ENCODE measurements around the gene KRTAP3-2. TPM values are rescaled to one million over a fixed set of nuclear protein-coding genes. Genes with fewer than 3 reads are reported as not detected.
A peak's percentile ranks its signal among the peaks of the same experiment; 100 is the strongest.

KRTAP3-2 gene
- total RNA-seq, 1 experiment from 2014 or later: not detected

GRCh38 chr17:41013181-41013580 is 13.5 kb upstream of the KRTAP3-2 start:
- Histone ChIP-seq H4K20me1 (ENCODE audit: insufficient read depth) (no peaks in the 10 kb centered on the region), H3K4me1 (replicated peaks; ENCODE audit: insufficient read depth) (peaks cover 71% of the 10 kb centered on the region), H3K4me3 (no peak overlapping the region), H3K27me3 (ENCODE audit: insufficient read depth, low read depth) (no peaks in the 10 kb centered on the region), H3F3A (ENCODE audit: insufficient read depth, low read depth) (peaks cover 44% of the 10 kb centered on the region), H3K79me2 (ENCODE audit: low read depth) (no peaks in the 10 kb centered on the region), H3K9me3 (ENCODE audit: insufficient read depth, low read depth) (no peaks in the 10 kb centered on the region), H3K9me2 (ENCODE audit: insufficient read depth) (no peaks in the 10 kb centered on the region), H3K27ac (peak overlapping the region; percentile 85), H3K36me3 (ENCODE audit: low read depth) (no peaks in the 10 kb centered on the region), H3K4me2 (peak overlapping the region; percentile 15), H2AFZ (no peak overlapping the region)
- TF ChIP-seq EZH2 (IDR thresholded peaks at IDR 0.05; ENCODE audit: low read depth) (no peak), CTCF (conservative IDR thresholded peaks at IDR 0.05) (no peak)
- BruUV-seq (replicated peaks): no TSS peak
- DNase-seq: peak in 1 of 2 experiments; percentile 93
- intact Hi-C loops (cut with micrococcal nuclease; ENCODE audit: unreplicated experiment): no loop called here
- ChIA-PET CTCF (no interaction called here), POLR2A (ENCODE audit: unreplicated experiment) (no interaction called here)

- peak overlapping the region; percentile 85 for H3K27ac ChIP-seq
- ChIA-PET CTCF (no interaction called here), POLR2A (ENCODE audit: unreplicated experiment) (no interaction called here)
- peaks cover 44% of the 10 kb centered on the region for H3F3A ChIP-seq (ENCODE audit: insufficient read depth, low read depth)
- no peaks in the 10 kb centered on the region for H3K9me3 ChIP-seq (ENCODE audit: insufficient read depth, low read depth)
- no peaks in the 10 kb centered on the region for H3K9me2 ChIP-seq (ENCODE audit: insufficient read depth)
- H3K4me3 ChIP-seq: no peak overlapping the region
- H3K4me1 ChIP-seq (replicated peaks; ENCODE audit: insufficient read depth): peaks cover 69% of the 10 kb centered on the region
- no TSS peak for BruUV-seq (replicated peaks)
- H3K79me2 ChIP-seq (ENCODE audit: low read depth): no peaks in the 10 kb centered on the region
- H3K4me2 ChIP-seq: peak overlapping the region; percentile 15
- TF ChIP-seq EZH2 (IDR thresholded peaks at IDR 0.05; ENCODE audit: low read depth) (no peak), CTCF (conservative IDR thresholded peaks at IDR 0.05) (no peak)
- no peak for DNase-seq
- H2AFZ ChIP-seq: no peak overlapping the region
- H4K20me1 ChIP-seq (ENCODE audit: insufficient read depth): no peaks in the 10 kb centered on the region
- no peaks in the 10 kb centered on the region for H3K27me3 ChIP-seq (ENCODE audit: insufficient read depth, low read depth)
- H3K36me3 ChIP-seq (ENCODE audit: low read depth): no peaks in the 10 kb centered on the region
- intact Hi-C loops (cut with micrococcal nuclease; ENCODE audit: unreplicated experiment): no loop called here
These were observed 12.8 kb upstream of the KRTAP3-2 start for GRCh38 chr17:41012326-41013120.

GRCh38 chr17:41010441-41010840 is 10.7 kb upstream of the KRTAP3-2 start:
- no peak for DNase-seq
- Histone ChIP-seq H3K4me1 (replicated peaks; ENCODE audit: insufficient read depth) (peaks cover 68% of the 10 kb centered on the region), H2AFZ (no peak overlapping the region), H3K9me2 (ENCODE audit: insufficient read depth) (no peaks in the 10 kb centered on the region), H3K27me3 (ENCODE audit: insufficient read depth, low read depth) (no peaks in the 10 kb centered on the region), H3F3A (ENCODE audit: insufficient read depth, low read depth) (peaks cover 44% of the 10 kb centered on the region), H3K4me3 (no peak overlapping the region), H3K79me2 (ENCODE audit: low read depth) (no peaks in the 10 kb centered on the region), H4K20me1 (ENCODE audit: insufficient read depth) (no peaks in the 10 kb centered on the region), H3K9me3 (ENCODE audit: insufficient read depth, low read depth) (no peaks in the 10 kb centered on the region; the same call in 1 of the 2 replicates), H3K36me3 (ENCODE audit: low read depth) (no peaks in the 10 kb centered on the region), H3K27ac (peak overlapping the region; percentile 59), H3K4me2 (peak overlapping the region; percentile 34)
- POLR2A ChIA-PET (ENCODE audit: unreplicated experiment): interaction anchor here (0.7 kb wide), 1 partner anchor 75 kb away, joined by 3 read pairs; no protein-coding TSS in a partner anchor
- intact Hi-C loops (cut with micrococcal nuclease; ENCODE audit: unreplicated experiment): no loop called here
- CTCF ChIA-PET: no interaction called here
- no TSS peak for BruUV-seq (replicated peaks)
- TF ChIP-seq CTCF (conservative IDR thresholded peaks at IDR 0.05) (no peak), EZH2 (IDR thresholded peaks at IDR 0.05; ENCODE audit: low read depth) (no peak)
